Neutrophil (primary cell): ENCODE measurements around the gene C1orf35.
A peak's percentile ranks its signal among the peaks of the same experiment; 100 is the strongest.

Experiments used
- H3K27ac ChIP-seq: fragments of 200-600 bp; sonication (generic); 2 replicates; pipeline ENCODE4 v1.5.1; 2016; ENCODE audit warnings: mild to moderate bottlenecking, moderate library complexity
- H3K27me3 ChIP-seq: fragments of 200-600 bp; sonication (generic); 2 replicates; pipeline ENCODE4 v1.6.0; 2016; ENCODE audit warnings: mild to moderate bottlenecking
- H3K36me3 ChIP-seq: fragments of 200-600 bp; sonication (generic); 2 replicates; pipeline ENCODE4 v1.5.1; 2017
- H3K4me1 ChIP-seq, 2 experiments: fragments of 200-600 bp in 1 of 2; sonication (generic) in 1 of 2; 1 replicate in 1 of 2; 2 replicates in 1 of 2; pipeline versions ENCODE4 v1.5.1 to v1.6.1; 2013 to 2016; ENCODE audit warnings: low read depth in 1 of 2, low read length in 1 of 2, mild to moderate bottlenecking in 1 of 2, moderate library complexity in 1 of 2; ENCODE audit not compliant: control insufficient read depth in 1 of 2, insufficient read depth in 1 of 2
- H3K4me3 ChIP-seq, 2 experiments: fragments of 200-600 bp in 1 of 2; sonication (generic) in 1 of 2; 1 replicate in 1 of 2; 2 replicates in 1 of 2; pipeline ENCODE4 v1.5.1; 2013 to 2016; ENCODE audit warnings: low read depth in 1 of 2, low read length in 1 of 2, mild to moderate bottlenecking in 1 of 2, moderate library complexity in 1 of 2
- H3K9me3 ChIP-seq: fragments of 200-600 bp; sonication (generic); 2 replicates; pipeline ENCODE4 v1.5.1; 2016
- CTCF ChIP-seq: fragments of 200-600 bp; sonication (generic); IDR thresholded peaks from 2 replicates; pipeline ENCODE4 v1.5.1; 2016; ENCODE audit warnings: antibody characterized with exemption

The C1orf35 gene

DNA sequence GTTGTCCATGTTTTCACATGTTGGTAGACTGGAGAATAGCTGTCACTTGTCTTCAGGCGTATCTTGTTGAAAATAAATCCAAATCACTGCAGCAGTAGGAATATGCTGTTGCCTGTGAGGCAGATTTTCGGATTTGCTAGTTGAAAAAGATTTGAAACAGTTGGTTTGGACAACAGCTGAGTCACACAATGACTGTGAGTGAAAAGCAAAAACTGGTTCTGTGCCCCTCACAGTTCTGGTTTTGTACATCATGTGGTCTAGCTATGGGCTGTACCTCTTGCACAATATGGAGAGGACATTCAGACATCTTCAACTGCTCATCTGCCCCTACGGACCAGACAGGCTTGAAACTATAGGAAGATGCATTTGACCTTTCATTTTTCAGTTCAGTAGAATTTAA is 18.8 kb downstream of the C1orf35 start:
- no peaks in the 10 kb centered on the region for H3K9me3 ChIP-seq
- H3K27me3 ChIP-seq, result no peaks in the 10 kb centered on the region
- peak overlapping the region; percentile 97 for H3K27ac ChIP-seq
- H3K4me1 ChIP-seq, result peaks cover 70 to 71% of the 10 kb centered on the region in 2 experiments
- peak overlapping the region; percentile 90 to 97 for H3K4me3 ChIP-seq
- H3K36me3 ChIP-seq, result no peaks in the 10 kb centered on the region
- TF ChIP-seq CTCF, result no peak

DNA sequence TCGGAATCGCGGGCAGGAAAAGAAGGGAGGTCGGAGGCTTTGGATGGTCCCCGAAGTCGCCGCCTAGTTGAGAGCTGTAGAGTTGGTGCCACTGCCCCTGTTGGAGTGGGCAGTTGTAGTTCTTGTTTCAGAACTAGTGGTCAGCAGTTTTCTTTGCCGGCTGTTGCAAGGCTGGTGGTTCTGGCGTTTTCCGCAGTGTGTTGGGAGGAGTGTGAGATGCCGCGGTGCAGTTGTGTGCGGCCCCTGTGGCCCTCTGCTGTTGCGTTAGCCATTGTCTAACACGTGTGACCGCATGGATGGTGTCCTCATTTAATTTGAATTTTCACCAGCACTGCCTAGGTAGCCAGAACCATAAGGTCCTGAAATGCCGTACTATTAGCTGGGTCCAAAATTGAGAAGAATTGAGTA is 19.2 kb downstream of the C1orf35 start:
- no peak for TF ChIP-seq CTCF
- Histone ChIP-seq H3K27ac (peak overlapping the region; percentile 97), H3K4me3 (peak overlapping the region; percentile 90 to 97), H3K27me3 (no peaks in the 10 kb centered on the region), H3K36me3 (no peaks in the 10 kb centered on the region), H3K9me3 (no peaks in the 10 kb centered on the region), H3K4me1 (peaks cover 69 to 71% of the 10 kb centered on the region in 2 experiments)

- H3K4me1 ChIP-seq, result peaks cover 69 to 71% of the 10 kb centered on the region in 2 experiments
- H3K27ac ChIP-seq, result peak overlapping the region; percentile 97
- no peak for TF ChIP-seq CTCF
- H3K9me3 ChIP-seq, result no peaks in the 10 kb centered on the region
- no peaks in the 10 kb centered on the region for H3K36me3 ChIP-seq
- H3K4me3 ChIP-seq, result peak overlapping the region; percentile 90 to 97
- no peaks in the 10 kb centered on the region for H3K27me3 ChIP-seq
These were observed 19.9 kb downstream of the C1orf35 start for GRCh38 chr1:228082918-228083870.

DNA sequence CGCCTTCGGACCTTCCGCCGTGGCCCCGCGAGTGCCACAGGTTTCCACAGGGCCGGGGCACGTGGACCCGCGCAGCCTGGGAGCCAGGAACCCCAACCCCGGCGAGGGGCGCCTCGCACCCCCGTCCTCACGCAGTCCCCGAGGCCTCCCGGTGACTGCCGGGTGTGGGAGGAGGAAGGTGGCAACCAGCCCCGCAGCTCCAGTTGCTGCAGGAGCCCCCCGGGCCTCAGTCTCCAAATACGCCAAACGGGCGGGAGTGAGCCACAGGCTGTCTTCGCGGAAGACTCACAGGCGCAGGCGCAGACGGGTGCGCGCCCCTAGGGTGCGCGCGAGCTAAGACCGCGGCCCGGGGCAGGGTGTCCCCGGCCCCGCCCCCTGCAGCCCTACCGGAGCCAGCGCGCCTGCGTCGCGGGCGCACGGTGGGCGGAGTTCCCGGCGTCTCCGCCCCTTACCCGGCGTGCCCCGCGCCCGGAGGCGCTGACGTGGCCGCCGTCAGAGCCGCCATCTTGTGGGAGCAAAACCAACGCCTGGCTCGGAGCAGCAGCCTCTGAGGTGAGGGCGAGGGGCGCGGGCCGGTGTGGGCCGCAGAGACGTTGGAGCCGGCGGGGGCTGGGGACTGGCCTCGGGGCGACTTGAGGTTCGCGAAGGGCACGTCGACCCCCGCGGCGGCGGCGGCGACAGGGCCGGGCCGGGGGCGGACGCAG is 20.8 kb downstream of the C1orf35 start, which contains the start of gene ARF1:
TSS of gene ARF1 (plus strand) at position 495 of the 704 bp plus-strand sequence. CDS start 14,407 bp downstream, outside the sequence.
- Histone ChIP-seq H3K4me3 (peak within 1 kb of the TSS; percentile 90 to 97), H3K4me1 (peaks cover 64 to 66% of the 10 kb centered on the region in 2 experiments), H3K27me3 (no peaks in the 10 kb centered on the region), H3K36me3 (no peaks in the 10 kb centered on the region), H3K27ac (peak within 1 kb of the TSS; percentile 97), H3K9me3 (no peaks in the 10 kb centered on the region)
- peak; percentile 61 for TF ChIP-seq CTCF

DNA sequence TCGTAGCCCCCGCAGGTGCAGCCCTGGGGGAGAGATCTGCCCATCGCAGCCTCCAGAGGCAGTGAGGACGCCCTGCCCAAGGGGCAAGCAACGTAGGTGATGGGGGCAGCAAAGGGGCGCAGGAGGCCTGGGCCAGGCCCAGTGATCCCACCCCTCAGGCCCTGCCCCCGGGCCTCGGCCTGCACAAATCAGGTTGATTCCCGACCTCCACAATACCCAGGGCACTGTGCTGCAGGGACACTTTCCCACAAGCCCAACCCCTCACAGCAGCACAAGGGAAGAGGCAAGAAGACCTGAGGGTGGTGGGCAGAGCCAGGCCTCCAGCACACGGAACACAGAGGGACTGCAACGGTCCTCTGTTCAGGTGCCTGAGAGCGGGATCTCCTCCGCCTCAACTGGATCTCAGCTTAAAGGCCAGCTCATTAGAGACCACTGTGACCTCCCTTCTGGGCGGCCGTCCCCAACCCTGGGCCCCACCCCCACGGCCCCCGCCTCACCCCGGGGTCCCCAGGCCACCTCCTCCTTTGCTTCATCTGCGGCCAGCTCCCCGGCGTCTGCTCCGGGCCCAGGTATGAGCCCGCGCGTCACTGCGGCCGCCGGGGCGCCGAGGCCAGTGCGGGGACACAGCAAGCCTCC is 21.4 kb downstream of the C1orf35 start:
- TF ChIP-seq CTCF, result no peak
- Histone ChIP-seq H3K4me1 (peaks cover 58 to 59% of the 10 kb centered on the region in 2 experiments), H3K36me3 (no peaks in the 10 kb centered on the region), H3K27ac (peak overlapping the region; percentile 97), H3K4me3 (peak overlapping the region; percentile 90 to 97), H3K9me3 (no peaks in the 10 kb centered on the region), H3K27me3 (no peaks in the 10 kb centered on the region)
